Neural crest cell (in vitro differentiated cells): ENCODE measurements around the gene CBX2. TPM values are rescaled to one million over a fixed set of nuclear protein-coding genes. Genes with fewer than 3 reads are reported as not detected.

Experiments used
- DNase-seq: peaks from one replicate; pipeline ENCODE4 v3.0.0; 2021; ENCODE audit warnings: low read depth, mixed read lengths, low spot score
- H3K27ac Mint-ChIP-seq: one replicate; pipeline ENCODE4 v1.8.0; 2021; ENCODE audit warnings: mild to moderate bottlenecking, mixed read lengths; ENCODE audit not compliant: unreplicated experiment
- H3K27me3 Mint-ChIP-seq: 2 replicates; pipeline ENCODE4 v1.8.0; 2021; ENCODE audit warnings: low read depth, mild to moderate bottlenecking, mixed read lengths
- H3K36me3 Mint-ChIP-seq: 2 replicates; pipeline ENCODE4 v1.8.0; 2021; ENCODE audit warnings: low read depth, mild to moderate bottlenecking, mixed read lengths
- H3K4me1 Mint-ChIP-seq: 2 replicates; pipeline ENCODE4 v1.8.0; 2021; ENCODE audit warnings: mixed read lengths
- H3K4me3 Mint-ChIP-seq: one replicate; pipeline ENCODE4 v1.8.0; 2021; ENCODE audit warnings: mild to moderate bottlenecking, mixed read lengths
- H3K9me3 Mint-ChIP-seq: 2 replicates; pipeline ENCODE4 v1.8.0; 2021; ENCODE audit warnings: mixed read lengths
- total RNA-seq: library from RNA; stranded (reverse); gene quantifications from 2 replicates; pipeline ENCODE4 v1.2.1, GENCODE V29; 2021
- TF ChIP-seq, protein P1 (sequence below): fragments of 200-600 bp; sonication (generic); conservative IDR thresholded peaks from 2 replicates; pipeline ENCODE4 v1.5.0; 2021; ENCODE audit warnings: antibody characterized with exemption, mild to moderate bottlenecking

CBX2 gene
- total RNA-seq, 1 donor from 2014 or later: 101 TPM

DNA sequence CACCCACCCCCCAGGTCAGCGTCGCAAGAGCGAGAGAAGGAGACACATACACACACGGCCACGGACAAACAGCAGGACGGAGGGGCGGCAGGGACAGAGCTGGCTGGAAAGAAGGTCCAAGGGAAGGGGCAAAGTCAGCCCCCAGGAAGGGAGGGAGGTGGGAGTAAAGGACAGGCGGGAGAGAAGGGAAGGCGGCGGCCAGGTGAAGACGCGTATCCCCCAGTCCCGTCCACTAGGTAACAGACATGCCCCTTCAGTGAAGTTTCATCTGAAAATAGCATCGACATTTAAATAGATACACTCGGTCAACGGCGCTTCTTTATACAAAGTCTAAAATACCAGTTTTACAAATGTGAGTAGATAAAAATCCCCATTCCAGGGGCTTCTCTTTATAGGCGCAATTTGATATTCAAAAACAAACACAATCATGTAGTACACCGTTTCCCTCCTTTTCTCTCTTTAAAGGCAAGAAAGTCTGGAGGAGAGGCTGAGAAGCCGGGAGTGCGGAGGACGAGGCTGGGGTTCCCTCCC is 14.5 kb downstream of the CBX2 start:
- Mint-ChIP-seq H3K36me3 (peaks cover 3% of the 10 kb centered on the region), H3K27me3 (peaks cover 85% of the 10 kb centered on the region), H3K9me3 (no peaks in the 10 kb centered on the region), H3K4me1 (peaks cover 41% of the 10 kb centered on the region), H3K4me3 (peak overlapping the region; percentile 84), H3K27ac (no peak overlapping the region)
- no peak for DNase-seq
- TF ChIP-seq, protein P1, sequence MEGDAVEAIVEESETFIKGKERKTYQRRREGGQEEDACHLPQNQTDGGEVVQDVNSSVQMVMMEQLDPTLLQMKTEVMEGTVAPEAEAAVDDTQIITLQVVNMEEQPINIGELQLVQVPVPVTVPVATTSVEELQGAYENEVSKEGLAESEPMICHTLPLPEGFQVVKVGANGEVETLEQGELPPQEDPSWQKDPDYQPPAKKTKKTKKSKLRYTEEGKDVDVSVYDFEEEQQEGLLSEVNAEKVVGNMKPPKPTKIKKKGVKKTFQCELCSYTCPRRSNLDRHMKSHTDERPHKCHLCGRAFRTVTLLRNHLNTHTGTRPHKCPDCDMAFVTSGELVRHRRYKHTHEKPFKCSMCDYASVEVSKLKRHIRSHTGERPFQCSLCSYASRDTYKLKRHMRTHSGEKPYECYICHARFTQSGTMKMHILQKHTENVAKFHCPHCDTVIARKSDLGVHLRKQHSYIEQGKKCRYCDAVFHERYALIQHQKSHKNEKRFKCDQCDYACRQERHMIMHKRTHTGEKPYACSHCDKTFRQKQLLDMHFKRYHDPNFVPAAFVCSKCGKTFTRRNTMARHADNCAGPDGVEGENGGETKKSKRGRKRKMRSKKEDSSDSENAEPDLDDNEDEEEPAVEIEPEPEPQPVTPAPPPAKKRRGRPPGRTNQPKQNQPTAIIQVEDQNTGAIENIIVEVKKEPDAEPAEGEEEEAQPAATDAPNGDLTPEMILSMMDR: no peak

GRCh38 chr17:79792984-79793923 is 15.3 kb downstream of the CBX2 start:
- Mint-ChIP-seq H3K27me3 (peaks cover 82% of the 10 kb centered on the region), H3K27ac (no peak overlapping the region), H3K4me1 (peaks cover 37% of the 10 kb centered on the region), H3K9me3 (no peaks in the 10 kb centered on the region), H3K36me3 (peaks cover 3% of the 10 kb centered on the region), H3K4me3 (peak overlapping the region; percentile 69)
- DNase-seq: no peak
- TF ChIP-seq, protein P1: no peak

GRCh38 chr17:79793924-79794304 is 16.0 kb downstream of the CBX2 start:
- DNase-seq: no peak
- Mint-ChIP-seq H3K9me3 (no peaks in the 10 kb centered on the region), H3K4me1 (peaks cover 37% of the 10 kb centered on the region), H3K4me3 (peak overlapping the region; percentile 69), H3K36me3 (peaks cover 3% of the 10 kb centered on the region), H3K27ac (no peak overlapping the region), H3K27me3 (peaks cover 82% of the 10 kb centered on the region)
- TF ChIP-seq, protein P1: no peak

- Mint-ChIP-seq H3K4me1 (peaks cover 38% of the 10 kb centered on the region), H3K27me3 (peaks cover 85% of the 10 kb centered on the region), H3K27ac (no peak overlapping the region), H3K36me3 (peaks cover 3% of the 10 kb centered on the region), H3K4me3 (peak overlapping the region; percentile 31), H3K9me3 (no peaks in the 10 kb centered on the region)
- TF ChIP-seq, protein P1: no peak
- no peak for DNase-seq
Observed at GRCh38 chr17:79794659-79795511, 16.9 kb downstream of the CBX2 start.

- peak overlapping the region; percentile 95 for H3K4me3 Mint-ChIP-seq
- TF ChIP-seq, protein P1: no peak
- H3K36me3 Mint-ChIP-seq: peaks cover 5% of the 10 kb centered on the region
- H3K4me1 Mint-ChIP-seq: peaks cover 45% of the 10 kb centered on the region
- H3K27ac Mint-ChIP-seq: no peak overlapping the region
- H3K27me3 Mint-ChIP-seq: peaks cover 85% of the 10 kb centered on the region
- DNase-seq: no peak
- no peaks in the 10 kb centered on the region for H3K9me3 Mint-ChIP-seq
Observed at GRCh38 chr17:79795795-79796443, 18.0 kb downstream of the CBX2 start.
